HepG2 (cell line): ENCODE data around the gene SCAF8. TPM values are rescaled to one million over a fixed set of nuclear protein-coding genes. Genes with fewer than 3 reads are reported as not detected.
A peak's percentile ranks its signal among the peaks of the same experiment; 100 is the strongest.

ENCODE experiments used
- ATAC-seq: fragments of 200-7000 bp; cut with Tn5 transposase; 3 replicates; pipeline ENCODE4 v1.9.1; 2020; ENCODE audit warnings: mild to moderate bottlenecking, moderate library complexity
- BruUV-seq: library from RNA; stranded (reverse); fragments of 400-500 nt; replicated peaks from 2 replicates; lab custom pipeline; 2021; lab: Mats Ljungman, UMichigan
- CTCF ChIA-PET: fragments of 300-600 bp; formaldehyde crosslinking; extraction: SDS; loops from one replicate; lab custom pipeline; 2021; ENCODE audit warnings: low total read pairs, inconsistent platforms, low intra/inter-chr PET ratio; lab: Yijun Ruan, JAX
- POLR2A ChIA-PET: fragments of 350-600 bp; sonication (Branson Sonifier 250); formaldehyde crosslinking; loops from one replicate; lab custom pipeline; 2020; ENCODE audit warnings: antibody characterized with exemption, inconsistent platforms; lab: Yijun Ruan, JAX
- DNase-seq: peaks from one replicate; pipeline ENCODE4 v3.0.0-alpha.2; 2015; ENCODE audit warnings: low spot score
- FAIRE-seq: peaks from 3 replicates; lab custom pipeline; 2011; peaks lifted over from hg19 to GRCh38; lab: Jason Lieb, UNC
- H2AFZ ChIP-seq: one replicate; pipeline ENCODE4 v1.6.1; 2011; ENCODE audit warnings: low read length, inconsistent platforms
- H3K27ac ChIP-seq: fragments of 300-600 bp; 3 replicates; pipeline ENCODE4 v1.8.0; 2011; ENCODE audit warnings: mixed run types, mild to moderate bottlenecking, mixed read lengths, low read length, inconsistent platforms; ENCODE audit not compliant: insufficient read depth; ENCODE audit errors: extremely low read length
- H3K27me3 ChIP-seq, 2 experiments: fragments of 200-600 bp in 1 of 2; 2 replicates in 1 of 2; 3 replicates in 1 of 2; pipeline versions ENCODE4 v1.6.0 to v1.8.0; 2011; ENCODE audit warnings: low read length in 2 of 2, mild to moderate bottlenecking in 2 of 2, moderate library complexity in 2 of 2, inconsistent platforms in 1 of 2; ENCODE audit not compliant: insufficient read depth in 2 of 2, control insufficient read depth in 1 of 2
- H3K36me3 ChIP-seq, 2 experiments: fragments of 200-600 bp in 1 of 2; replicated peaks in 1 of 2; 2 replicates in 1 of 2; 3 replicates in 1 of 2; pipeline versions ENCODE4 v1.5.1 to v1.8.0; 2011; ENCODE audit warnings: low read length in 2 of 2, inconsistent platforms in 1 of 2; ENCODE audit not compliant: insufficient read depth in 2 of 2, control insufficient read depth in 1 of 2
- H3K4me1 ChIP-seq: 2 replicates; pipeline ENCODE4 v1.5.1; 2012; ENCODE audit warnings: low read length, inconsistent platforms; ENCODE audit not compliant: insufficient read depth
- H3K4me2 ChIP-seq: 2 replicates; pipeline ENCODE4 v1.6.0; 2011; ENCODE audit warnings: low read depth, low read length, inconsistent platforms
- H3K4me3 ChIP-seq, 3 experiments: fragments of 200-600 bp in 1 of 3; sonication (generic), shearing (Covaris generic) in 1 of 3; replicated peaks in 1 of 3; 2 replicates each; pipeline ENCODE4 v1.5.1; 2011 to 2016; ENCODE audit warnings: low read length in 3 of 3, inconsistent platforms in 2 of 3, low read depth in 2 of 3, mild to moderate bottlenecking in 2 of 3, control low read depth in 1 of 3, mixed read lengths in 1 of 3; ENCODE audit not compliant: insufficient read depth in 1 of 3
- H3K79me2 ChIP-seq: one replicate; pipeline ENCODE4 v1.6.1; 2011; ENCODE audit warnings: low read length, inconsistent platforms; ENCODE audit not compliant: insufficient read depth
- H3K9ac ChIP-seq: 2 replicates; pipeline ENCODE4 v1.6.0; 2011; ENCODE audit warnings: mild to moderate bottlenecking, low read depth, low read length, inconsistent platforms; ENCODE audit not compliant: insufficient read depth
- H3K9me3 ChIP-seq: 2 replicates; pipeline ENCODE4 v1.5.1; 2012; ENCODE audit warnings: mild to moderate bottlenecking, low read length
- H4K20me1 ChIP-seq: 2 replicates; pipeline ENCODE4 v1.6.0; 2011; ENCODE audit warnings: inconsistent platforms, mild to moderate bottlenecking, low read length, moderate library complexity; ENCODE audit not compliant: insufficient read depth
- ARNT2 ChIP-seq: sonication (generic); formaldehyde crosslinking; IDR thresholded peaks from 2 replicates; pipeline ENCODE4 v1.8.0; 2022; ENCODE audit warnings: mild to moderate bottlenecking, low read depth, missing genetic modification reagents, moderate library complexity
- BRCA1 ChIP-seq: sonication (generic); formaldehyde crosslinking; IDR thresholded peaks from 2 replicates; pipeline ENCODE4 v1.4.0; 2020; ENCODE audit warnings: missing genetic modification reagents
- CBX5 ChIP-seq: sonication (generic); formaldehyde crosslinking; IDR thresholded peaks from 2 replicates; pipeline ENCODE4 v1.4.0; 2020; ENCODE audit warnings: missing genetic modification reagents, borderline replicate concordance
- FUBP1 ChIP-seq: sonication (generic); formaldehyde crosslinking; IDR thresholded peaks from 2 replicates; pipeline ENCODE4 v1.5.1; 2020; ENCODE audit warnings: missing genetic modification reagents, mild to moderate bottlenecking, borderline replicate concordance
- GTF2F1 ChIP-seq: fragments of 150-350 bp; IDR thresholded peaks from 2 replicates; pipeline ENCODE4 v1.6.1; 2014; ENCODE audit warnings: low read length
- HHEX ChIP-seq: IDR thresholded peaks from 2 replicates; pipeline ENCODE4 v1.6.1; 2016; ENCODE audit warnings: control low read depth
- HNF4A ChIP-seq: sonication (generic); formaldehyde crosslinking; IDR thresholded peaks from 2 replicates; pipeline ENCODE4 v1.4.0; 2020; ENCODE audit warnings: missing genetic modification reagents
- MEIS2 ChIP-seq: sonication (generic); formaldehyde crosslinking; IDR thresholded peaks from 2 replicates; pipeline ENCODE4 v1.9.0; 2021; ENCODE audit warnings: mild to moderate bottlenecking, missing genetic modification reagents
- MYPOP ChIP-seq: sonication (generic); formaldehyde crosslinking; IDR thresholded peaks from 2 replicates; pipeline ENCODE4 v1.8.1; 2023; ENCODE audit warnings: mild to moderate bottlenecking, moderate library complexity, missing genetic modification reagents
- SRSF4 ChIP-seq: fragments of 200-400 bp; formaldehyde crosslinking; IDR thresholded peaks from one replicate; pipeline ENCODE4 v1.6.1; 2018; ENCODE audit warnings: mild to moderate bottlenecking, low read depth, low read length, moderate library complexity; ENCODE audit not compliant: poor library complexity, severe bottlenecking
- ZBTB8A ChIP-seq: sonication (generic); formaldehyde crosslinking; IDR thresholded peaks from 2 replicates; pipeline ENCODE4 v1.4.0; 2020; ENCODE audit warnings: mild to moderate bottlenecking, low read depth, missing genetic modification reagents, borderline replicate concordance
- ZNF142 ChIP-seq: sonication (generic); formaldehyde crosslinking; IDR thresholded peaks from 2 replicates; pipeline ENCODE4 v1.4.0; 2020; ENCODE audit warnings: missing genetic modification reagents
- ZNF232 ChIP-seq: sonication (generic); formaldehyde crosslinking; IDR thresholded peaks from 2 replicates; pipeline ENCODE4 v1.4.0; 2020; ENCODE audit warnings: missing genetic modification reagents, borderline replicate concordance
- ZNF713 ChIP-seq: sonication (generic); formaldehyde crosslinking; IDR thresholded peaks from 2 replicates; pipeline ENCODE4 v1.4.0; 2020; ENCODE audit warnings: mild to moderate bottlenecking, missing genetic modification reagents
- WGBS: methylation state at CpG from one replicate; pipeline ENCODE4 v1.1.6; 2017; ENCODE audit warnings: low lambda C conversion rate; 5-methylcytosine and 5-hydroxymethylcytosine counted together
- in situ Hi-C: cut with HindIII; loops from 2 replicates; pipeline ENCODE4 v1.10.0; 2017; ENCODE audit warnings: low pct_unique_long_range_greater_than_20kb; ENCODE audit not compliant: extremely low pct_ligation_motif_present
- intact Hi-C: fragments of 100-400 bp; cut with micrococcal nuclease; formaldehyde crosslinking; loops from one replicate; pipeline ENCODE4 v1.10.0; 2022; ENCODE audit not compliant: unreplicated experiment
- polyA plus RNA-seq, 8 experiments: library from polyadenylated mRNA; depleted of rRNA in 3 of 8; stranded (reverse) in 7 of 8; unstranded in 1 of 8; fragments of >200 nt; fragmentation: Illumina TruSeq in 4 of 8; extraction: Trizol in 4 of 8; gene quantifications; 2 replicates each; pipeline versions ENCODE4 v1.2.1 to v1.2.3, GENCODE V29; 2011 to 2016; ENCODE audit warnings: low read depth in 4 of 8, missing spikeins in 1 of 8, mixed read lengths in 1 of 8; ENCODE audit not compliant: insufficient read depth in 1 of 8
- total RNA-seq, 5 experiments: library from RNA; depleted of rRNA; stranded (reverse); fragments of >200 nt; fragmentation: Illumina TruSeq; extraction: Trizol; gene quantifications; 2 replicates each; pipeline ENCODE4 v1.2.3, GENCODE V29; 2016; ENCODE audit warnings: low read depth in 1 of 5

SCAF8 gene
- total and polyA plus RNA-seq, 2 of the 13 experiments (the other 11 are each of a cell fraction or from before 2014, with no cell fraction given) = 15.3 to 40.8 TPM

GRCh38 chr6:154876486-154877280, 143.5 kb downstream of the SCAF8 start:
- Histone ChIP-seq H3K27ac (no peak overlapping the region), H3K27me3 (no peaks in the 10 kb centered on the region), H3K4me2 (no peak overlapping the region), H3K4me3 (no peak overlapping the region), H4K20me1 (no peaks in the 10 kb centered on the region), H3K9ac (no peak overlapping the region), H2AFZ (no peak overlapping the region), H3K36me3 (peaks cover 0 to 4% of the 10 kb centered on the region in 2 experiments; a peak in 1 of 5 replicates), H3K79me2 (no peaks in the 10 kb centered on the region), H3K9me3 (no peaks in the 10 kb centered on the region), H3K4me1 (peaks cover 37% of the 10 kb centered on the region)
- CTCF ChIA-PET = no interaction called here
- no TSS peak for BruUV-seq
- intact Hi-C loops (no loop called here), in situ Hi-C loops (no loop called here)
- WGBS = 92% methylated on average over 3 of the region's 3 CpGs
- POLR2A ChIA-PET = no interaction called here
- ATAC-seq (no peak), DNase-seq (no peak), FAIRE-seq (peak; percentile 8)
- TF ChIP-seq HNF4A (peak; percentile 38; the same call in 1 of the 2 replicates), ZNF713 (no peak), ARNT2 (CRISPR knock-in tag) (no peak), ZBTB8A (no peak), BRCA1 (CRISPR knock-in tag) (no peak), MEIS2 (CRISPR knock-in tag) (no peak), SRSF4 (no peak), ZNF232 (CRISPR knock-in tag) (0 out of 2 replicates have a peak, but pooled peaks have one; percentile 31), GTF2F1 (no peak), HHEX (CRISPR knock-in tag) (no peak), ZNF142 (CRISPR knock-in tag) (no peak), CBX5 (no peak), FUBP1 (CRISPR knock-in tag) (no peak), MYPOP (no peak)
